Astrocyte (in vitro differentiated cells and primary cell): ENCODE measurements around the gene BMP7. TPM values are rescaled to one million over a fixed set of nuclear protein-coding genes. Genes with fewer than 3 reads are reported as not detected.

Experiments
- DNase-seq: peaks from one replicate; pipeline ENCODE4 v3.0.0-alpha.2; 2010; ENCODE audit warnings: low read depth
- FAIRE-seq: peaks from 2 replicates; lab custom pipeline; 2011; peaks lifted over from hg19 to GRCh38; lab: Jason Lieb, UNC
- H2AFZ ChIP-seq: 2 replicates; pipeline ENCODE4 v1.6.0; 2012; ENCODE audit warnings: low read depth, low read length, inconsistent platforms
- H3K27ac ChIP-seq: 2 replicates; pipeline ENCODE4 v1.5.1; 2011; ENCODE audit warnings: low read depth, low read length, inconsistent platforms
- H3K27me3 ChIP-seq: 2 replicates; pipeline ENCODE4 v1.6.0; 2011; ENCODE audit warnings: low read length, inconsistent platforms; ENCODE audit not compliant: insufficient read depth
- H3K36me3 ChIP-seq: 2 replicates; pipeline ENCODE4 v1.5.1; 2011; ENCODE audit warnings: low read length, inconsistent platforms; ENCODE audit not compliant: insufficient read depth
- H3K4me1 ChIP-seq: 2 replicates; pipeline ENCODE4 v1.5.1; 2011; ENCODE audit warnings: low read length, inconsistent platforms; ENCODE audit not compliant: insufficient read depth
- H3K4me2 ChIP-seq: 2 replicates; pipeline ENCODE4 v1.6.0; 2012; ENCODE audit warnings: low read length, inconsistent platforms
- H3K4me3 ChIP-seq: 2 replicates; pipeline ENCODE4 v1.5.1; 2011; ENCODE audit warnings: low read depth, mild to moderate bottlenecking, low read length, inconsistent platforms; ENCODE audit not compliant: insufficient read depth
- H3K79me2 ChIP-seq: 2 replicates; pipeline ENCODE4 v1.6.0; 2012; ENCODE audit warnings: mild to moderate bottlenecking, low read length, inconsistent platforms; ENCODE audit not compliant: insufficient read depth
- H3K9ac ChIP-seq: 2 replicates; pipeline ENCODE4 v1.6.0; 2012; ENCODE audit warnings: mild to moderate bottlenecking, low read length, inconsistent platforms
- H3K9me3 ChIP-seq: 2 replicates; pipeline ENCODE4 v1.5.1; 2012; ENCODE audit warnings: low read depth, mild to moderate bottlenecking, low read length, inconsistent platforms; ENCODE audit not compliant: insufficient read depth
- H4K20me1 ChIP-seq: 2 replicates; pipeline ENCODE4 v1.6.0; 2012; ENCODE audit warnings: low read length, inconsistent platforms; ENCODE audit not compliant: insufficient read depth
- H3K27ac Mint-ChIP-seq: one replicate; pipeline ENCODE4 v1.8.0; 2021; ENCODE audit warnings: mild to moderate bottlenecking, mixed read lengths; ENCODE audit not compliant: unreplicated experiment
- H3K27me3 Mint-ChIP-seq: one replicate; pipeline ENCODE4 v1.8.0; 2021; ENCODE audit warnings: low read depth, mixed read lengths; ENCODE audit not compliant: unreplicated experiment
- H3K36me3 Mint-ChIP-seq: one replicate; pipeline ENCODE4 v1.8.0; 2021; ENCODE audit warnings: low read depth, mixed read lengths; ENCODE audit not compliant: unreplicated experiment
- H3K4me1 Mint-ChIP-seq: one replicate; pipeline ENCODE4 v1.8.0; 2021; ENCODE audit warnings: low read depth, mixed read lengths; ENCODE audit not compliant: unreplicated experiment
- H3K4me3 Mint-ChIP-seq: one replicate; pipeline ENCODE4 v1.8.0; 2021; ENCODE audit warnings: mild to moderate bottlenecking, moderate library complexity, mixed read lengths; ENCODE audit not compliant: unreplicated experiment
- H3K9me3 Mint-ChIP-seq: one replicate; pipeline ENCODE4 v1.8.0; 2021; ENCODE audit warnings: mild to moderate bottlenecking, mixed read lengths; ENCODE audit not compliant: unreplicated experiment
- CTCF ChIP-seq: IDR thresholded peaks from 2 replicates; pipeline ENCODE4 v1.5.1; 2011; ENCODE audit warnings: low read depth, mild to moderate bottlenecking, inconsistent platforms, low read length, moderate library complexity; ENCODE audit not compliant: insufficient read depth
- EZH2 ChIP-seq: IDR thresholded peaks from 2 replicates; pipeline ENCODE4 v1.6.1; 2012; ENCODE audit warnings: mild to moderate bottlenecking, low read length, inconsistent platforms; ENCODE audit not compliant: insufficient read depth
- total RNA-seq: library from RNA; stranded (reverse); gene quantifications from 2 replicates; pipeline ENCODE4 v1.2.1, GENCODE V29; 2021

The BMP7 gene
- total RNA-seq, 1 donor from 2014 or later: 15.3 TPM

DNA sequence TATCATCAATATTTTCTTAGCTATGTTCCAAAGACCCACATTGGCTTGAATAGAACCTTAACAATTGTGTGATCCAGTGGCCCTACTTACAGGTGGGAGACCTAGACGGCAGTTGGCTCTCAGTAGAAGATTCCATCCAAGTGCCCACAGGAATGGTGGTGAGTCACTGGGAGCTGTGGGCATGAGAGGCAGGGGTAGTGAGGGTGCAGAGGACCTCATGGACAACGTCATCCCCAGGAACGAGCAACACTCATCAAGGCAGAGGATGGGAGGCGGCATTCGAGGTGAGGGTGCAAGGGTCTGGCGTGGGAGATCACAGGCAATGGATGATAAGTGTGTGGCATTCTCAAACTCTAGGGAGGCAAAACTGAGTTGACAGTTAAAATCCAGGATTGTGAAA, 45.7 kb upstream of the BMP7 start:
- Histone ChIP-seq H4K20me1 (no peaks in the 10 kb centered on the region), H3K36me3 (no peaks in the 10 kb centered on the region), H2AFZ (no peak overlapping the region), H3K27me3 (peaks cover 25% of the 10 kb centered on the region), H3K4me3 (no peak overlapping the region), H3K4me2 (no peak overlapping the region), H3K9me3 (no peaks in the 10 kb centered on the region), H3K4me1 (no peaks in the 10 kb centered on the region), H3K27ac (no peak overlapping the region), H3K79me2 (no peaks in the 10 kb centered on the region), H3K9ac (no peak overlapping the region)
- Mint-ChIP-seq H3K4me1 (peaks cover 3% of the 10 kb centered on the region), H3K36me3 (no peaks in the 10 kb centered on the region), H3K27me3 (peaks cover 33% of the 10 kb centered on the region), H3K4me3 (no peak overlapping the region), H3K9me3 (no peaks in the 10 kb centered on the region), H3K27ac (no peak overlapping the region)
- TF ChIP-seq EZH2: no peak
- no peak for TF ChIP-seq CTCF
- no peak for FAIRE-seq
- no peak for DNase-seq

GRCh38 chr20:57310821-57311514, 44.5 kb upstream of the BMP7 start:
- H3K9me3 Mint-ChIP-seq: peaks cover 1% of the 10 kb centered on the region
- H3K27ac ChIP-seq: no peak overlapping the region
- H3K27me3 Mint-ChIP-seq: peaks cover 36% of the 10 kb centered on the region
- no peak for DNase-seq
- H3K79me2 ChIP-seq: no peaks in the 10 kb centered on the region
- no peaks in the 10 kb centered on the region for H3K4me1 ChIP-seq
- H4K20me1 ChIP-seq: no peaks in the 10 kb centered on the region
- peaks cover 3% of the 10 kb centered on the region for H3K4me1 Mint-ChIP-seq
- H3K4me3 Mint-ChIP-seq: no peak overlapping the region
- no peak overlapping the region for H3K27ac Mint-ChIP-seq
- no peak overlapping the region for H3K9ac ChIP-seq
- no peak for TF ChIP-seq CTCF
- TF ChIP-seq EZH2: no peak
- no peaks in the 10 kb centered on the region for H3K9me3 ChIP-seq
- H3K4me2 ChIP-seq: no peak overlapping the region
- FAIRE-seq: no peak
- no peak overlapping the region for H3K4me3 ChIP-seq
- no peak overlapping the region for H2AFZ ChIP-seq
- no peaks in the 10 kb centered on the region for H3K36me3 Mint-ChIP-seq
- no peaks in the 10 kb centered on the region for H3K36me3 ChIP-seq
- H3K27me3 ChIP-seq: peaks cover 25% of the 10 kb centered on the region

DNA sequence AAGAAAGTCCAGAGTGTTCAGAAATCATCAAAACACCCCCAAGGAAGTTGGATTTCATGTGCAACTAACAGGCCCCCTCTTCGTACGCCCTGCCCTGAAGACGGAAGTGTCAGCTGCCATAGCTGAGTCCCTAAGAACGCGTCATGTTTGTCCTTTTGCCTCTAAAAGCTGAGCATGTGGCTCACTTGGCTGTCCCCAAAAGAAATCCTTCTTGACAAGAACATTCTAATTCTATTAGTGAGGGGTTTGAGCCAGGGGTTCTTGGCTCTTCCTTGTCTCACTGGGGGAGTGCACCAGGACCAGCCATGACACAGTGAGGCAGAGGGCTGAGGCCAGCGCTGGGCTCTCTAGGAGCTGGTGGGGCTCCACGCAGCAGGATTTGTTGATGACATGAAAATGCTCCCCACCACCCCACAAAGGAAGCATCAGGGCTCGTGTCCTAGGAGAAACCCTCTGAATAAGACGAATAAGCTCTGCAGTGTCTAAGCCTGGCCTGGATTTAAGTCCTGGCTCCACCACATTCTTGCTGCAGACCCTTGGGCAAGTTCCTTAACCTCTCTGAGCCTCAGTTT, 43.2 kb upstream of the BMP7 start:
- Mint-ChIP-seq H3K4me1 (peaks cover under 1% of the 10 kb centered on the region), H3K9me3 (peaks cover 2% of the 10 kb centered on the region), H3K4me3 (no peak overlapping the region), H3K27ac (peak overlapping the region; percentile 8), H3K27me3 (peaks cover 29% of the 10 kb centered on the region), H3K36me3 (no peaks in the 10 kb centered on the region)
- FAIRE-seq (no peak), DNase-seq (no peak)
- H3K4me3 ChIP-seq: no peak overlapping the region
- H2AFZ ChIP-seq: no peak overlapping the region
- H3K79me2 ChIP-seq: no peaks in the 10 kb centered on the region
- no peaks in the 10 kb centered on the region for H3K4me1 ChIP-seq
- no peaks in the 10 kb centered on the region for H3K9me3 ChIP-seq
- TF ChIP-seq CTCF (no peak), EZH2 (no peak)
- H3K4me2 ChIP-seq: no peak overlapping the region
- no peaks in the 10 kb centered on the region for H3K36me3 ChIP-seq
- H4K20me1 ChIP-seq: no peaks in the 10 kb centered on the region
- H3K9ac ChIP-seq: no peak overlapping the region
- peaks cover 25% of the 10 kb centered on the region for H3K27me3 ChIP-seq
- H3K27ac ChIP-seq: no peak overlapping the region
